Activated T-cell treated with anti-CD3 and anti-CD28 coated beads, Interleukin-2, amount 50 U/mL, for 4 hours (primary cell): Measurements from ENCODE around the gene FRS3. TPM values are rescaled to one million over a fixed set of nuclear protein-coding genes. Genes with fewer than 3 reads are reported as not detected.
A peak's percentile ranks its signal among the peaks of the same experiment; 100 is the strongest.

ENCODE experiments used
- ATAC-seq, 2 donors: fragments of 200-7000 bp; cut with Tn5 transposase; one replicate each; pipeline ENCODE4 v1.10.0; 2021
- DNase-seq: peaks from one replicate; pipeline ENCODE4 v3.0.0-alpha.2; 2020
- H3K27me3 Mint-ChIP-seq: one replicate; pipeline ENCODE4 v1.8.0; 2021; ENCODE audit warnings: low read depth, mixed read lengths
- H3K36me3 Mint-ChIP-seq: one replicate; pipeline ENCODE4 v1.8.0; 2022; ENCODE audit warnings: mixed read lengths; ENCODE audit not compliant: insufficient read depth
- H3K4me1 Mint-ChIP-seq: one replicate; pipeline ENCODE4 v1.8.0; 2021; ENCODE audit warnings: low read depth, mixed read lengths
- H3K4me3 Mint-ChIP-seq: one replicate; pipeline ENCODE4 v1.8.0; 2021; ENCODE audit warnings: mild to moderate bottlenecking, moderate library complexity, mixed read lengths
- H3K9me3 Mint-ChIP-seq: one replicate; pipeline ENCODE4 v1.8.0; 2021; ENCODE audit warnings: mixed read lengths
- total RNA-seq, 3 donors: library from RNA; stranded (reverse); gene quantifications; one replicate each; pipeline ENCODE4 v1.2.1, GENCODE V29; 2021

The FRS3 gene
- total RNA-seq, 3 donors from 2014 or later = 4.7 to 7.4 (median 5.3) TPM

DNA sequence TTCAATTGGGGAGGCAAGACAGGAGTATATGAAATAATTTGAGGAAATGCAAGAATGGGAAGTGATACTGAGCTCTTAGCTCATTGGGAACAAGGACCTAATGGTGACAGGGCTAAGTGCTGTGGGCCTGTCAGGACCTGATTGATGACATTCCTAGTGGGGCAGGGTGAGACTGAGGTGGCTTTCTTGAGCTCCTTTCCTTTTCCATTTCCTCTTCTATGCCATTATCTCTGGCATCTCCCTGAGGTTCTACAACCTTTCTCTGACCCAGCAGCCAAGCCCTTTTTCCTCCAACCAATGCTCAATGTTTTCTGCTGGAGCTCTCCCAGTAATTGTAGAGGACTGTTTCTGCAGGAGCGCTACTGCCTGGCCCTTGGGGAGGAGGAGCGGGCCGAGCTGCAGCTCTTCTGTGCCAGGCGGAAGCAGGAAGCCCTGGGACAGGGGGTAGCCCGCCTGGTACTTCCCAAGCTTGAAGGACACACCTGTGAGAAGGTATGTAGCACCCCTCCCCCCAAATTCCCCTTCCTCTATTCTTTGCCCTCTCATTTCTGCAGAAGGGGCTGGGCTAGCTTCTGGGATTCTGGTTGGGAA lies 5.0 kb upstream of the FRS3 start:
- peak overlapping the region; percentile 47 for H3K4me3 Mint-ChIP-seq
- ATAC-seq (no peak), DNase-seq (no peak)
- H3K4me1 Mint-ChIP-seq = peaks cover 19% of the 10 kb centered on the region
- peaks cover 6% of the 10 kb centered on the region for H3K27me3 Mint-ChIP-seq
- no peaks in the 10 kb centered on the region for H3K9me3 Mint-ChIP-seq
- peaks cover 6% of the 10 kb centered on the region for H3K36me3 Mint-ChIP-seq

DNA sequence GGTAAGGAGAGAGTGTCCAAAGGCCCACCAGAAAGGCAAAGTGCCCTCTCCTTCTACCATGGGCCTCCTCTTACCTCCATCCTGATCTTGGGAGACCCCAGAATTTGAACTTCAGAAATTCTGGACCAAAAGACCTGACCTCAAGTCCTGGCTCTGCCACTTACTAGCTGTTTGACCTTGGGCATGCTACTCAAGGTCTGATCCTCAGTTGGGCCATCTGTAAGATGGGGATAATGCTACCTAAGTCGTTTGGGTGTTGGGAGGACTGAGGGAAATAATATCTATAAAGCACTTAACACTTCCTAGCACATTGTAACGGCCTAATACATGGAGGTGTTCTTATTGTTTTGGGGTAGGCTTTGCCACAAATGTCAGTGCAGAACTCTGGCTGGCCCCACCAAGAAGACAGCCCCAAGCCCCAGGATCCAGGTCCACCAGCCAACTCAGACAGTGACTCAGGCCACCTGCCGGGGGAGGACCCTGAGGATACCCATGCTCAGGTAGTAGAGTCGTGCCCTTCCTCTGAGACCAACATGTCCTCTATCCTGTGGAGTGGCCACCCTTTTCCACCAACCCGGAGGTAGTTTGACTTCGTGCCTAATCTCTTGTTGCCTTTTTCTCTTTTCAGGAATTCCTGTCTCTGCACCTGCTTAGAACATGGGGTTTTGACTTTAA lies 3.5 kb upstream of the FRS3 start:
- Mint-ChIP-seq H3K9me3 (no peaks in the 10 kb centered on the region), H3K4me1 (peaks cover 19% of the 10 kb centered on the region), H3K4me3 (no peak overlapping the region), H3K27me3 (peaks cover 6% of the 10 kb centered on the region), H3K36me3 (no peaks in the 10 kb centered on the region)
- DNase-seq (no peak), ATAC-seq (no peak)

DNA sequence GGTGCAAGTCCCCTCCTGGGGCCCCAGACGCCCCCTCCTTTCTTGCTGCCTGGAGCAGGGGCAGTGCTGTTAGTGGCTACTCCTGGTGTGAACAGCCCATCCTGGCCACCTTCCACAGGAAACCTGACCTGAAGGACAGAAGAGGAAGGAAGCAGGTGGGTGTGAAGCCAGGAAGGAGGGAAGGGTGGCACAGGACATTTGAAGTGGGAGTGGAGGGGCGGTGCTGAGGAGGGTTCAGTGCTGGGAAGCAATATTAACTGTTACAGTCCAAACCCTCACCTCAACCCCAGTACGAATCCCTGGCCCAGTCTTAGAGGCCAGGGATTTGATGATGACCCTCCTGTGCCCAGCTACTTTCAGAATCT lies 1.6 kb upstream of the FRS3 start:
- no peak for ATAC-seq
- Mint-ChIP-seq H3K36me3 (no peaks in the 10 kb centered on the region), H3K4me1 (peaks cover 18% of the 10 kb centered on the region), H3K9me3 (no peaks in the 10 kb centered on the region), H3K27me3 (peaks cover 6% of the 10 kb centered on the region), H3K4me3 (peak overlapping the region; percentile 76)
- DNase-seq = no peak

DNA sequence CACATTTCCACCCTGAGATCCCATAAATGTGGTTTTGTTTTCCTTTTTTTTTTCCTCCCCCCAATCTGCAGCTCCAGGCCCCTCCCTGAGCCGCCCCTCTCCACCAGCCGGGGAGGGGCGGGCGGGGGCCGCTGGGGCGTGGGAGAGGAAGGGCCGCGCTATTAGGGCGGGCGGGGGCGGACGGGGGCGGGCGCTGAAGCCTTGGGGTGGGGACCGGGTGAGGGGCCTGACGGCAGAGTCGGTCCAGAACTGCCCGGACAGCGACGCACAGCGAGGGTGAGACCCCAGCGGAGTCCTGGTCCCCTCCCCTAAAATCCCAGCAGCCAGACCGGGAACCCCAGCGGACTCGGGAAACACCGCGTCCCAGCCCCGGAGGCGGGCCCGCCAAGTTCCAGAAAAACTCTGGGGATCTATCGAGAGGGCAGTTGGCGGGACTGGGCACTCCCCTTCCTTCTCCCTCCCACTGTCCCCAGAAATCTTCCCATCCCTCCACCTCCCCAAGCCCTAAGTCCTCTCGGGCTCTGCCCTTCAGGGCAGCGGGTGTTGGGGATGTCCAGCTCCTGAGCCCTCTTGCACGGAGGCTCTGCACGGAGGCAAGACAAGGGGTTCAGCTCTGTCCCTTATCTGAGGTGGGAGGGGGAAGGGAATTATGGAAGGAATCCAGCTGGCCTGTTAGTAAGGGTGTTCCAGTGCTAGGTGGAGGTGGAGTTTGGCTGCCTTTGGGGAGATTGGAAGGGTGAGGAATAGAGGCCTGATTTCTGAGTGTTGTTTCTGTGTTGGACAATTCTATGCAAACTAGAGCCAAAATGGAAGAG lies 1.1 kb upstream of the FRS3 start, which contains the start of gene PRICKLE4:
TSS of gene PRICKLE4 (plus strand) at position 232 of the 815 bp plus-strand sequence. CDS start 2,692 bp downstream, outside the sequence.
- Mint-ChIP-seq H3K4me3 (peak within 1 kb of the TSS; percentile 85), H3K4me1 (peaks cover 18% of the 10 kb centered on the region)

DNA sequence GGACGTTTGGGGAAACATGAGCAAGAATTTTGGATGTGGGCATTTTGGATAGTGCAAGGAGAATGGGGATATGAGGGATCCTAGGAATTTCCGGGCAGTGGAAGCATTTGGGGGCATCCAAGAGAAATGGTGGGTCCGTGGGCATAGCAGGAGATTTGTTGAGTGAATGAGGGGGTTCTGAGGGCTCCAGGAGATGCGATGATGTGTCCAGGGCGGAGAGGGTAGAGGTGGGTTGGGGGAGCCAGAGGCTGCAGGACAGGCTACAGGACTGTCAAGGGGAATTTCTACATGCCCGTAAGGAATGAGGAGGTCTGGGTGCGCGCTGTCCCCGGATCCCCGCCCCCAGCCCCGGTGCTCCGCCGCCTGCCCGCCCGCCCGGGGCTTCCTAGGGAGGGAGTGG lies 364 bp downstream of the FRS3 start:
- Mint-ChIP-seq H3K4me3 (peak overlapping the region; percentile 89), H3K4me1 (peaks cover 18% of the 10 kb centered on the region), H3K27me3 (peaks cover 6% of the 10 kb centered on the region), H3K9me3 (no peaks in the 10 kb centered on the region), H3K36me3 (peaks cover 5% of the 10 kb centered on the region)
- DNase-seq = no peak
- ATAC-seq = no peak

More for the DNA sequence above, 1.1 kb upstream of the FRS3 start, which contains the start of gene PRICKLE4:
- no peak for ATAC-seq
- H3K36me3 Mint-ChIP-seq = no peaks in the 10 kb centered on the region
- peaks cover 6% of the 10 kb centered on the region for H3K27me3 Mint-ChIP-seq
- no peaks in the 10 kb centered on the region for H3K9me3 Mint-ChIP-seq
- DNase-seq = no peak

DNA sequence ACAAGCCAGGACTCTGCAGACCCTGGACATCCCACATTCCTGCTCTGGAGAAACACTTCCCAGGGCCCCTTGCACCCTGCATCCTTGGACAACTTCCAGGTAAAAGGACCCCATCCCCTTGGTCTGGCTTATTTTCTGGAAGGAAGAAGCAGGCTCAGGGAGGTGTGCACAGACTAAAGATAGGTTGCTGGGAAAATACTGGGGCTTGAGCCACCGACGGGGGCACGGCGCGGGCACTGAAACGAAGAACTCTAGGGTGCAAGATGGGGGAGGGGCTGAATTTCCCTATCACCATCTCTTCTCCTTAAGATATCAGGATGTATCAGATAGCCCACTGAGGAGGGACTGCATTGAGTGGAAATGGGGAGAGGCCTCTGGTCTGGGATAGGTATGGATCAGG lies 805 bp downstream of the FRS3 start:
- Mint-ChIP-seq H3K27me3 (peaks cover 6% of the 10 kb centered on the region), H3K9me3 (no peaks in the 10 kb centered on the region), H3K4me3 (peak overlapping the region; percentile 89), H3K4me1 (peaks cover 18% of the 10 kb centered on the region), H3K36me3 (peaks cover 8% of the 10 kb centered on the region)
- DNase-seq = no peak
- ATAC-seq = no peak

DNA sequence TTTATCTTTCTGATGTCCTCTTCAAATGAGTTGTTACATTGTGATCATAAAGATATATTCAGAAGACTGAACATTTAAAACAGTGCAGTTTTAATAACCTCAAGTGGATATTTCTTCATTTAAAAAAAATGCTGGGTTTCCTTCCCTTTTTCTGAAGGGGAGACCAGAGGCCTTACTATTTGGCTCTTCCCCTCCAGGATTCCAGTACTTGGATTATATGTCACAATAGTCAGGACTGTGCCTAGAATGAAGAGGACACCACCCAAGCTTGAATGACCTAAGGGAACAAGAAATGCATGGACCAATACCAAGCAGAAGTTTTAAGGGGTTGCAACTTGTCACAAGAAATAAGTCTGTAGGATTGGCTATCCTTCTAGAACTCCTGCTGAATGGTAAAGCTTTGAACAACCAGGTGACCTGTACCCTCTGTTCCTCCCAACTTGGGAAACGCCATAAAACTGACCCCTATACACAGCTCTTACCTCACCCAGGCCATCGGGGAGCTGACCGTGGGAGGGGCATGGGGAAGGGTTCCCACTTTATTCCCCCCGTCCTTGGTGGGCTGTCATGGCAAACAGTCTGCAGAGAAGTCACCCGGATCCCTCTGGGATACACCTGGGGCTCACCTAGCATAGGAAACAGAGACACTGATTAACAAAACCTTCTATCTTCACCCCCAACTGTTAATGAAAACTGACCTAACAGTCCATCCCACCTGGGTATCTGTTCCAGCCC lies 2.0 kb downstream of the FRS3 start:
- Mint-ChIP-seq H3K4me1 (peaks cover 18% of the 10 kb centered on the region), H3K9me3 (no peaks in the 10 kb centered on the region), H3K27me3 (peaks cover 6% of the 10 kb centered on the region), H3K36me3 (peaks cover 8% of the 10 kb centered on the region), H3K4me3 (no peak overlapping the region)
- DNase-seq (no peak), ATAC-seq (no peak)

DNA sequence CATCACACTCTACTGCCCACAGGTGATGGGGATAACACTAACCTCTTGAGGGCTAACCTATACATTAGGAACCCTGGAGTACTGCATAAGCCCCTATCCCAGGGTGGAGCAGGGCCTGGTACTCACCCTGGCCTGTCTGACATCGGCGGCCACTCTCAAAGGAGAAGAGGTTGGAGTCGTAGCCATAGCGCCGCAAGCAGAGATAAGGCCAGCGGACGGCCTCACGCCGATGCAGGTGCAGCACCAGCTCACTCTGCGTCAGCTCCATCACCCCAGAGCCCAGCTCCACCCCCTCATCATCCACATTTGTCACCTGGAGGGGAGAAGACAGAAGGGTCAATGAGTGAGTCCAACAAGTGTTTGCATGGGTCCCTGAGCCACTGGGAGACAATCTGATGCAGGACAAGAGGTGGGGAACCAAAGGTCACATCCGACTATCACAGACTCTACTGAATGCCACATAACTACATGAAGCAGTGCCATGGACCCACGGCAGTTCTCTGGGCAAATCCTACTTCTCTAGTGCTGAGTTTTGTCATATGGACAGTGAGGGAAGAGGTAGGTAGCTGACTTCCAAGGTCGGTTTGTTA lies 4.3 kb downstream of the FRS3 start:
- no peak for ATAC-seq
- Mint-ChIP-seq H3K4me1 (peaks cover 13% of the 10 kb centered on the region), H3K4me3 (no peak overlapping the region), H3K27me3 (no peaks in the 10 kb centered on the region), H3K9me3 (no peaks in the 10 kb centered on the region), H3K36me3 (peaks cover 19% of the 10 kb centered on the region)
- DNase-seq = no peak

DNA sequence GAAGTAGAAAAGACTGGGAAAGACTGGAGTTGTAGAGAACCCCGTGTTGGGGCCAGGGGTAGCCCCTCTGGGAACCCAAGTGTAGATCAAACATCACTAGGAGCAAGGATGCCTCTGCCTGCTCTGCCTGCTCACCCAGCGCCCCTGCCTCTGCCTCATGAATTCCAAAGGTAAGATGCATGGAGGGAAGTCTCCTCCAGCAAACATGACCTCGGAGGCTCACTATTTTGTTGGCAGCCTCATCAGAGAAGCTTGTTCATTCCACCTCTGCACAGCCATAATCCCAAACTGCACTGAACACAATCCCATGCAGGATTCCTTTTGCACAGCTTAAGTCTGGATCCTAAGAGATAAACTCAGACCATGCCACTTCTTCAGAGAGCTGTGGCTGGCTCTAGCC lies 4.9 kb downstream of the FRS3 start:
- Mint-ChIP-seq H3K4me3 (no peak overlapping the region), H3K4me1 (peaks cover 10% of the 10 kb centered on the region), H3K9me3 (no peaks in the 10 kb centered on the region), H3K36me3 (peaks cover 23% of the 10 kb centered on the region), H3K27me3 (no peaks in the 10 kb centered on the region)
- DNase-seq (no peak), ATAC-seq (no peak)

DNA sequence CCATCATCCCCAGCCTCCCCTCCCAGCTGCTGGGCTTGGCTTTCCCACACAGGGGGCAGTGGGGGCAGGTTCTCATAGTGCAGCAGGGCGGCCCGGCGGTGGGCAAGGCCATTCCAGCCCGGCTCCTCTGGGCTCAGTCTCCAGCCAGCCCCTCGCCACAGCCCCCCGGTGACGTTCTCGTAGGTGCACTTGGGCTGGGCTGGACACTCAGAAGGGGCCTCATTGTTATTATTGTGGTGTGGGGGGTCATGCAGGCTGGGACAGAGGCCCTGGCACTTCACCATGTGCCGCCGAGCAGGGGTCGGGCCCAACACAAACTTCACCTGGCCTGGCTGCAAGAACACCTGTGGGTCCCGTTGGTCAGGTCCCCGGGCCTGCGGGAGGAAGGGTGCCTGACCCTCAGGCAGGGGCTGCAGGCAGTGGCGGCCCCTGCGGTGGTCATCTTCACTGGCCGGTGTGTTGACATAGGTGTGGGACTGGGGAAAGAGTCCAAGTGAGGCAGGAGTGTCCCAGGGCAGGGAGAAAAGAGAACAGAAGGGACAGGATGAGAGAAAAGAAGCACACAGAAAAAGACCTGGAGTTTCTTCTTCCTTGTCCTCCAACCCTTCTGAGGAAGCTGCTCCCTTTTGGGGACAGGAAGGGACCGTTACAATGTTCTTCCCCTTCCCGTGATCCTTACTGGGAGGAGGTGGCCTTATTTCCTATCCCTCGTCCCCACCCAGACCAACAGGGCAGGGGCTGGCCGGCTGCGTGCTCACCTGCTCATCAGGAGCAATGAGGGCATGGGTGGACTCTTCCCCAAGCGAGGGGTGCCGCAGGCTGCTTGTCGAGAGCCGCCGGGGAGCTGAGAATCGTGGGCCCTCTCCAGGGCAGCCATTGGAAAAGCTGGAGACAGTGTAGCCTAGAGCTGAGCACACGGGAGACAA lies 8.4 kb downstream of the FRS3 start:
- DNase-seq (no peak), ATAC-seq (no peak)
- H3K36me3 Mint-ChIP-seq = peaks cover 23% of the 10 kb centered on the region
- H3K4me1 Mint-ChIP-seq = peaks cover 3% of the 10 kb centered on the region
- H3K27me3 Mint-ChIP-seq = no peaks in the 10 kb centered on the region
- no peak overlapping the region for H3K4me3 Mint-ChIP-seq
- no peaks in the 10 kb centered on the region for H3K9me3 Mint-ChIP-seq

DNA sequence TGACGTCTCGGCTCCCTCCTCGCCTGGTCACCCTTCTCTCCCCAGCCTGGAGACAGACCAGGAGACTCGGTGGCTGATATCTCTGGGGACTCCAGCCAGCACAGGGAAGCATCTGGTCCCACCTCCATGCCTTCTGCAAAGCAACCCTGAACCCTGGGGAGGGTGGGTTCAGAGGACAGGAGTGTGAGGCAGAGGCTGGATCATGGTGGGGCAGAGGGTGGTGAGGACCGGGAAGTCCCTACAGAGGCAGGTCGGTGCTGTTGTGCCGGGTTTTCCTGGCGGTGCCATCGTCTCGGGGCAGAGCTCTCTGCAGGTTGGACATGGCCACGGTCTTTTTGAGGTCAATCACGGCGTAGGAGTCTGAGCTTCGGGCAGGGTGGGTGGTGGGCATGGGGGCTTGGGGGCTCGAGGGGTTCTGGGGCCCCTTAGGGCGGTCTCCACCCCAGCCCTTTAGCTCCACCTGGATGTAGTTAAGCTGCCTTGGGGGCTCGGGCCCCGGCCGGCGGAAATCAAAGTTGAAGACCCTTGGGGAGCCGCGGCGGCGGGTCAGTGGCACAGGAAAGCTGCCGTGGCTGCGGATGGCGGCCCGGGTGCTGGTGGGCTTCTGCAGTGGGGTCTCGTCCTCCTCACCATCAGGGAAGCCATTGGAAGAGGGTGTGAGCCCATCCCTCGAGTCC lies 9.2 kb downstream of the FRS3 start:
- H3K4me3 Mint-ChIP-seq = no peak overlapping the region
- H3K36me3 Mint-ChIP-seq = peaks cover 23% of the 10 kb centered on the region
- H3K4me1 Mint-ChIP-seq = peaks cover 3% of the 10 kb centered on the region
- no peaks in the 10 kb centered on the region for H3K27me3 Mint-ChIP-seq
- no peaks in the 10 kb centered on the region for H3K9me3 Mint-ChIP-seq
- ATAC-seq = no peak
- DNase-seq = no peak

DNA sequence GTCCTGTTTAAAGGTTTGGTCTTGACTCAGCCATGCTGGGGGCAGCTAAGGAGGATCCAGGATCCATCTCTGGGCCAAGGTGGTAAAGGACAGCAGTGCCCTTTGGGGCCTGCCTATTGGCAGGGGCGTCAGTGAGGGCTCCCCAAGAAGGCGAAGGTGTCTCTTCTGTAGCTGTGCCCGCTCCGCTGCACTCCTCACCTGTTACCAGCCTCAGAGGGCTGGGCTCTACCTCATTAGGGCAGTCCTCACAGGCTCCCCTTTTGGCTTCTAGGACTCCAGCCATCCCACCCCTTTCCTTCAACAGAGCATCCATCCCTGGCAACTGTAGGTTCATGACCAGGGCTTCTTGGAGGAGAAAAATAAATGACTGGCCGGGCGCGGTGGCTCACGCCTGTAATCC lies 10.3 kb downstream of the FRS3 start:
- DNase-seq (no peak), ATAC-seq (no peak)
- no peak overlapping the region for H3K4me3 Mint-ChIP-seq
- H3K9me3 Mint-ChIP-seq = no peaks in the 10 kb centered on the region
- peaks cover 3% of the 10 kb centered on the region for H3K4me1 Mint-ChIP-seq
- H3K27me3 Mint-ChIP-seq = no peaks in the 10 kb centered on the region
- H3K36me3 Mint-ChIP-seq = peaks cover 18% of the 10 kb centered on the region
